ENCODE results near the gene RAI14.

RAI14 gene

GRCh38 chr5:34656001-34656699, at the start of gene RAI14:
RAI14 (plus strand) TSS chr5:34656328; CDS start chr5:34686920, 30,592 bp downstream.
- in situ Hi-C loops (cut with MboI; ENCODE audit: low pct_unique_long_range_greater_than_20kb, low sequenced_read_pairs) = no loop called here
- DNase-seq = peak; percentile 57

GRCh38 chr5:34608368-34608767, 47.8 kb upstream of the RAI14 start:
- in situ Hi-C loops (cut with MboI; ENCODE audit: low pct_unique_long_range_greater_than_20kb, low sequenced_read_pairs) = no loop called here
- DNase-seq = no peak

DNA sequence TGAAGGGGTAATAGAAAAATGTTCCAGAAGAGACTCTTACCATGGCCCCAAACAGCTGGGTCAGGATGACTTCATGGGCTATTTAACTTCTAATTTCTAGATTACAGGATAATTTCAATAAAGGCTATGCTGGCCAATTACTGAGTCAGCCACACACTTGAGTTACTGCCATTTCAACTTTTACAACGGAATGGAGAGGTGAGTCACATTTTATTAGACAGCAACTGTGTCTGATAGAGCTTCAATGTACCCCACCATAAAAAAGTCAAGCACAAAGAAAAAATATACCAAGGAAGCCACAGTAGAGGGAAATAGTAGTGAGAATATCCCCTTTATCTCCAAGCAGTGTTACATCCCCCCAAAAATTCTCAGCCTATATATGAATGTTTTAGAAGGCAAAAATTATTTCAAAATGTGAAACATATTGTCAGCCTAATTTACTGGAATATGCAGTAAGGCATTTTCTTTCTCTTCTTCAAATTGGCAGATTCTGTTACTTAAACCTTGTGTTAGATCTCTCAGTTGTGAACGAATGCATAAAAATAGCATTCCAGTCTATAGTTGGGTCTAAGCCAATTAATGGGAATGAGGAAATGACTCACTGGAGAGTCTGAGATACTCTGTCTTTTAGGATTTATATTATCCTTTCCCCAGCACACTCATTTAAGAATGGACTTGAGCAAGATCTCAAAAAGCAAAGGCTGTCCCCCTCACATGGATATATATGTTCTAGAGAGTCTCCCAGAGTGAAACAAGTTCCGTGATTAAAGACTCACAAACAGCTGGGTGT, 47.1 kb upstream of the RAI14 start:
- no peak for DNase-seq
- in situ Hi-C loops (cut with MboI; ENCODE audit: low pct_unique_long_range_greater_than_20kb, low sequenced_read_pairs) = no loop called here

DNA sequence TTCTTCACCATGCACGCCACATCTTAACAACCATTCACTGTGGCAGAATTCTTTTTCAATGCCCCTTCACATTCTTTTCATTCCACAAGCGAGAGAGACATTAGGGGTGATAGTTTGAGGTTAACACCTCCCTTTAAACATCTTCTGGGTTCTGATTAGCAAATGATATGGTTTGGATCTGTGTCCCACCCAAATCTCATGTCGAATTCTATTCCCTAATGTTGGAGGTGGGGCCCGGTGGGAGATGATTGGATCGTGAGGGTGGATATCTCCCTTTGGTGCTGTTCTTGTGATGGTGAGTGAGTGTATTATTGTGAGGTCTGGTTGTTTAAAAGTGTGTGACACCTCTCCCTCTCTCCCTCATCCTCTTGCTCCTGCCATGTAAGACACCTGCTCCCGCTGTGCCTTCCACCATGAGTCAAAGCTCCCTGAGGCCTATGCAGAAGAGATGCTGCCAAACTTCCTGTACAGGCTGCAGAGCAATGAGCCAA, 46.1 kb upstream of the RAI14 start:
- in situ Hi-C loops (cut with MboI; ENCODE audit: low pct_unique_long_range_greater_than_20kb, low sequenced_read_pairs) = no loop called here
- DNase-seq = no peak

- in situ Hi-C loops (cut with MboI; ENCODE audit: low pct_unique_long_range_greater_than_20kb, low sequenced_read_pairs) = no loop called here
- no peak for DNase-seq
Observed at GRCh38 chr5:34610546-34610945, 45.6 kb upstream of the RAI14 start.

GRCh38 chr5:34611464-34612415, 44.4 kb upstream of the RAI14 start:
- no peak for DNase-seq
- in situ Hi-C loops (cut with MboI; ENCODE audit: low pct_unique_long_range_greater_than_20kb, low sequenced_read_pairs) = no loop called here

DNA sequence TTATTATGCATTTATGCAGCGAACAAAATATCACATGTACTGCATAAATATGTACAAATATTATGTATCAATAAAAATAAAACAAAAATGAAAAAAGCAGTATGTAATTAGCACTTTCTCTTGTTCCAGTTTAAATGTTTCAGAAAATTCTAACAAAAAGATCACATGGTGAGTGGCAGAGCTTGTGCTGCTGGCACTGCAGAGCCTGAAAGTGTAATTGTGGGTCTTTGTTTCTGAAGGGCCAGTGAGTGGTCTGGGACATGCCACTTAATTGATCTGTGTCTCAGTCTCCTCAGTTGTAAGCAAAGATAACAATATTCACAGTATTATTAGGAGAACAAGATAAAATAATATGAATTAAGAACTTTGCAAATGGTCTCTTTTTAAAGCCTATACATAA, 39.5 kb upstream of the RAI14 start:
- in situ Hi-C loops (cut with MboI; ENCODE audit: low pct_unique_long_range_greater_than_20kb, low sequenced_read_pairs) = no loop called here
- DNase-seq = no peak

DNA sequence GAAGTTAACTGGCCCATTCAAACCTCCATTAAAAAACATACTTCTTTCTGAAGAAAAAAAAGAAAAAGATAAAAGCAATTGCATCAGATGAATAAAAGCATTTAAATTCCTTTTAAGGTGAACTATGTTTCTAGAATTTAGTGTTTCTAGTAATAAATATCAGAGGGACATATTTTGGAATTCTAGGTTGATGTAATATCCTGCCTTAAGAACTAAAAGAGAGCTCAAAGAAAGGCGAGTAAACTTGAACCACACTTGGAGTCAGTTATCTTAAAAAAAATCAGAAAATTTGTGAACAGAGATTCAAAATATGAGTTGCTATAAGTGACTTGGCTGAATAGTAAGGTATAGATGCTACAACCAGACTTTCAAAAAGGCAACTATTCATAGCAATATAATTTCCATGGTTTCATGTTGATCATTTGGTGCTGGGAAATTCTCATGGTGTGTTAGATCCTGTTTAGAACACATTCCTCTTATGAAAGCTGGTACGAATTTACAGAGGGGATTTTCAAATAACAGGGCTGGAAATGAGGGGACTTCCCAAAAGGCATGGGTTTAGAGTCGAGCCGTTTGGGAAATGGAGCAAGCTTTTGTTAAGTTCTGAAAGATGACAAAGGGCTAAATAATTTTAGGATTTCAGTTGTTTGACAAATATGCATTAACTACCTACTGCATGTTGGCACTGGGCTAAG, 37.6 kb upstream of the RAI14 start:
- in situ Hi-C loops (cut with MboI; ENCODE audit: low pct_unique_long_range_greater_than_20kb, low sequenced_read_pairs) = no loop called here
- no peak for DNase-seq

DNA sequence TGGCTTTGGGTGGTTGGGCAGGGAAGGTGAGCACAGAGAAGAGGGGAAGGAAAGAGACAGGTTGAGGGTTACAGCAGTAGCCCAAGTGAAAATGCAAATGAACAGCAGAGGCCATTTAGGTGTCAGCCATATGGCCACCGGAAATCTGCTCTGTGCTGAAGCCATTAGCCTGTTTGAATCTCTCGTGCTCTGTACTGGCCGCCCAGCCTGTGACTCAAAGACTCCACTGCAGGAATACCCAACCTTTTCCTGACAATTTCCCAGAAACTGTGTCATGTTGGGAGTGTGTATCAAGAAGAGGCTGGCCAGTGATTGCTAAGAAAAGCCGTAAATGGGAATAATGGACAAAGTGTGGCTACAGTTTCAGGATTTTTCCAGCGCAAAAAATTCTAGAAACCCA, 35.9 kb upstream of the RAI14 start:
- in situ Hi-C loops (cut with MboI; ENCODE audit: low pct_unique_long_range_greater_than_20kb, low sequenced_read_pairs) = no loop called here
- DNase-seq = no peak

DNA sequence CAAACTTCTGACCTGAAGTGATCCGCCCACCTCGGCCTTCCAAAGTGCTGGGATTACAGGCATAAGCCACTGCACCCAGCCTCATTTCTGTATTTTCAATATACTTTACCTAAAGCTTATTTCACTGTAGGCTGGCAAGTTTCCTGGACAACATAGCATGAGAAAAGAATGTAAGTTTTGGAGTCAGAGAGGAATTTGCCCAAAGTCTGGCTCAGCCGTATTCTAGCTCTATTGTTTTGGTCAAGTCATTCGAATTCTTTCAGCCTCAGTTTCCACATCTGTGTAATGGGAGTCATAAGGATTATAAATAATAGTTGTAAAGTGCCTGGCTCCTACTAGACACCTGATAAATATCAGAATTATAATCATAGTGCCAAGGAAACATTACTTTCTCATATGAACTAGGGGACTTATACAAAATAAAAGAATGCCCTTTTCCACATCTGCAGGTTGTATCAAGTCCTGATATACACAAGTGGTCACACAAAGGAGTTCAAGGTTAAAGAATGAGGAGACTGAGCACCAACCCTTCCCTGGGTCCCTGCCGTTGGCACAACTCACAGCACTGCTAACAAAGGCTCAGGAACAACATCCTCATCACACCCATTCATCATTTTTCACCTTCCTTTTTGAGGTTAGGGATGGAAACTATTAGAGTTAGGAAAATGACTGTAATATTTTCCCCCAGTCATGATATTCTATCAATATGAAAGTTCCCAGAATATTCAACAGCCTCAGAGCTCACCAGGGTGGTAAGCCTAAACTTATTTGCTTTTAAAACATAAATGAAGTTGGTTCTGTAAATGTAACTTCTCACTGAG, 34.6 kb upstream of the RAI14 start:
- in situ Hi-C loops (cut with MboI; ENCODE audit: low pct_unique_long_range_greater_than_20kb, low sequenced_read_pairs) = no loop called here
- DNase-seq = no peak

DNA sequence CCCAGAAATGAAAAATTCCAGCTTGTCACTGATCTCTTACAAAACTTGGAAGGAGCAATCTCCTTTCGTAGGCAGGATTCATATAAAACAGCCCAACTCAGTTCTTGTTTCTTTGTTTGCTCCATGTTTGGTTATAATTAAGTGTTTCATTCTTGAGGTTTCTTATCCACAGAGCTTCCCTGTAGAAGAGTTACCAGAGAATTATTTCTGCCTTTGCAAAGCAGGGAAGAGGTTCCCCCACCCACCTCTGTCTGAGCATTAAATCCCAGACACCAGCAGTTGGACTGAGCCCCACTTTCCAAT, 34.1 kb upstream of the RAI14 start:
- in situ Hi-C loops (cut with MboI; ENCODE audit: low pct_unique_long_range_greater_than_20kb, low sequenced_read_pairs) = no loop called here
- no peak for DNase-seq

GRCh38 chr5:34624691-34625090, 31.4 kb upstream of the RAI14 start:
- in situ Hi-C loops (cut with MboI; ENCODE audit: low pct_unique_long_range_greater_than_20kb, low sequenced_read_pairs) = no loop called here
- no peak for DNase-seq

DNA sequence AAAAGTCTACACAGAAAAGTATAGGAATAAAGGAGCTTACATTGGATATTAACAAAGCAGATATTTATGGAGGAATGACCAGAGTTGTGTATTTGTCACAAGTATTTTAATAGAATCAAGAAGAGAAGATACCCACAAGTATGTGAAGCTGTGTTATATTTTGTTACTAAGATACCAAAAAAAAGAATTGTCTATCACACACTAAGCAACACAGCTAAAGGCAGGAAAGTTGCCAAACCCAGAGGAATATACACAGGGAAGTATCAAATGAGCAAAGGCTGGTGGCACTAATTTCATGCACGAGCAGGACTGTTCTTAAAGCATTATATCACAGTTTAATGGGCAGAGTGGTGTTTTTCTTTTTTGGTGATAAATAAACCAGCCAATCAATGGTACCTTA, 30.9 kb upstream of the RAI14 start:
- in situ Hi-C loops (cut with MboI; ENCODE audit: low pct_unique_long_range_greater_than_20kb, low sequenced_read_pairs) = no loop called here
- no peak for DNase-seq

DNA sequence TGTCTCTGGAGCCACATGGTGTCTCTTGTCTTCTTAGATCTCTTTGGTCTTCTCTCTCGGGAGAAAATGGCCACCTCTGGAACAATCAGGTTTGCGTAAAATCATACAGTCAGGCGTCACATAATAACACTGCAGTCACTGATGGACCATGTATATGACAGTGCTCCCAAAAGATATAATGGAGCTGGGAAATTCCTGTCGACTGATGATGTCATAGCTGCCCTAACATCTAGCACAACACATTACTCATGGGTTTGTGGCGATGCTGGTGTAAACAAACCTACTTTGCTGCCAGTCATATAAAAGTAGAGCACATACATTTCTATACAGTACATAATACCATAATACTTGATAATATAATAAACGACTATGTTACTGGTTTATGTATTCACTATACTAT, 30.1 kb upstream of the RAI14 start:
- no peak for DNase-seq
- in situ Hi-C loops (cut with MboI; ENCODE audit: low pct_unique_long_range_greater_than_20kb, low sequenced_read_pairs) = no loop called here

DNA sequence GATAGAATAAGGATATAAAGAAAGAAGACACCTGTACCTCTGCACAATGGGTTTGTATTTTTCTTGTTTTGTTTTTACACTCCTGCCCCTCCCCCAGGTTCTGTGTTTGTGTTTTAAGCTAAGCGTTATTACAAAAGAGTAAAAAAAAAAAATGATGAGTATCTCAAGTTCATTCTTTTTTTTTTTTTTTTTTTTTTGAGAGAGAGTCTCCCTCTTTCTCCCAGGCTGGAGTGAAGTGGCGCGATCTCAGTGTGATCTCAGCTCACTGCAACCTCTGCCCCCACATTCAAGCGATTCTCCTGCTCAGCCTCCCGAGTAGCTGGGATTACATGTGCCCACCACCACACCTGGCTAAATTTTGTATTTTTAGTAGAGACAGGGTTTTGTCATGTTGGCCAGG, 29.4 kb upstream of the RAI14 start:
- in situ Hi-C loops (cut with MboI; ENCODE audit: low pct_unique_long_range_greater_than_20kb, low sequenced_read_pairs) = no loop called here

GRCh38 chr5:34627794-34628193, 28.3 kb upstream of the RAI14 start:
- DNase-seq = no peak
- in situ Hi-C loops (cut with MboI; ENCODE audit: low pct_unique_long_range_greater_than_20kb, low sequenced_read_pairs) = no loop called here

More for the DNA sequence above, 29.4 kb upstream of the RAI14 start:
- no peak for DNase-seq

GRCh38 chr5:34628373-34628772, 27.8 kb upstream of the RAI14 start:
- in situ Hi-C loops (cut with MboI; ENCODE audit: low pct_unique_long_range_greater_than_20kb, low sequenced_read_pairs) = no loop called here
- no peak for DNase-seq

GRCh38 chr5:34630596-34630995, 25.5 kb upstream of the RAI14 start:
- in situ Hi-C loops (cut with MboI; ENCODE audit: low pct_unique_long_range_greater_than_20kb, low sequenced_read_pairs) = no loop called here
- DNase-seq = no peak
